ENCODE measurements around the gene CNRIP1. TPM values are rescaled to one million over a fixed set of nuclear protein-coding genes. Genes with fewer than 3 reads are reported as not detected.
"Not testable (repeated sequence)": the region's sequence is repeated elsewhere in the genome, so short reads cannot be mapped to it uniquely, and the experiment has no call there.

The CNRIP1 gene
- total RNA-seq, 1 donor from 2014 or later = not detected

DNA sequence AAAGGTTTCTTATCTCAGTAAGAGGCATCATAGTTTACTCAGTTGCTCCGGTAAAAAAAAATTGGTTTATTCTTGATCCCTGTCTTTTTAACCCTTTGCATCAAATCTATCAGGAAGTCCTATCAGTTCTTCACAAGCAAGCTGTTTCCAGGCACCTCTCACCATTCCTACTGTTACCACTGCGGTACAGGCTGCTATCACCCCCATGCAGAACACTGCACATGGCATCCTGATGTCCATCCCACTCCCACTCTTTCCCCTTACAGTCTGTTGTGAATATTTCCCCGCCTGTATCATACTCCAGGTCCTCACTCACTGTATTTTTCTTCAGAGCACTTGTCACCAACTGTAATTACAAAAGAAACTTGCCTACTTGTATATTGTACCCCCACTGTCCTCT is 5.3 kb upstream of the CNRIP1 start:
- Mint-ChIP-seq H3K27ac (no peak overlapping the region), H3K36me3 (ENCODE audit: low read depth) (no peaks in the 10 kb centered on the region), H3K9me3 (no peaks in the 10 kb centered on the region), H3K4me1 (no peaks in the 10 kb centered on the region), H3K4me3 (no peak overlapping the region), H3K27me3 (peaks cover 42% of the 10 kb centered on the region)
- DNase-seq = no peak
- intact Hi-C loops (cut with micrococcal nuclease) = no loop called here

DNA sequence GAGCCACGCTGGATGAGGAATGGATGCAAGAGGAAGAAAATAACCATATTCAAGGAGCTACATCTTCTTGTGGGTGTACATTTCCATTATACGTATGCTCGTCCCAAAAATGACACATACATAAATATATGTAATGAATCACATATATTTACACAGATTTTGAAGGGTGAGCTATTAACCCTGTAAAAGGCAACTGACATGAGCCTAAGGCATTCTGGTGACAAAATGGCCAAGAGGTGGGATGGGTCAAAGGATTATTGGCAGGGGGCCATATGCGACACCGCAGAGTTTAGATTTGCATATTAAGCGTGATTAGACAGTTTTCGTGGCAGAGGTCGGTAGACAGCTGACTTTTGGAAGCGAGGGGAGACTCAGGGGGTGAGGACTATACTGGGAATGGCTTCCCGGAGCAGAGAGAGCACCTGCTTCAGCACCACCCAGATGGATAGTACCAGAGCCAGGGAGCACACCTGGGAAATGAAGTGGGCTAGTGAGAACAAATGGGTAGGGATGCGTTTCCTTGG is 431 bp upstream of the CNRIP1 start:
- intact Hi-C loops (cut with micrococcal nuclease) = no loop called here
- Mint-ChIP-seq H3K27ac (no peak overlapping the region), H3K4me3 (peak overlapping the region; percentile 41), H3K4me1 (peaks cover 2% of the 10 kb centered on the region), H3K9me3 (no peaks in the 10 kb centered on the region), H3K36me3 (ENCODE audit: low read depth) (no peaks in the 10 kb centered on the region), H3K27me3 (peaks cover 70% of the 10 kb centered on the region)
- DNase-seq = no peak

DNA sequence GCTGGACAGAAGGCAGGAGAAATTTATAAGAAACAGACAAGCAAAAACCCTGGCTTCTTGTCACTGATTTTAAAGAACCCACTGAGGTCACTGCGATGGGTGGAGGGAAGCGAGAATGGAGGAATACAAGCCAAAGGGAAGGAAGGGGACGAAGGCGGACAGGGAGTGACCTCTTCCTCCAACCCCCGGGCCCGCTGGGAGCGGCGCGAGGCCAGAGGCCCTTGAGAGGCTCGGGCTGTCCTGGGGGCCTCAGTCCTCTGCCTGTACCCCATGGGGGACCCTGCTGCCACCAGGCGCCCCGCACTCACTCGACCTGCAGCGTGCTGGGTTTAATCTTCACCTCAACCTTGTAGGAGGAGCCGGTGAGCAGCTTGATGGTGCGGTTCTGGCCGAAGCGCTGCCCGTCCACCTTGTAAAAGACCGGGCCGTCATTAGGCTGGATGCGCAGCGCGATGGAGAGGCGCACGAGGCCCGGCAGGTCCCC is 793 bp downstream of the CNRIP1 start:
- H3K9me3 Mint-ChIP-seq = no peaks in the 10 kb centered on the region
- H3K27ac Mint-ChIP-seq = no peak overlapping the region
- H3K36me3 Mint-ChIP-seq (ENCODE audit: low read depth) = no peaks in the 10 kb centered on the region
- intact Hi-C loops (cut with micrococcal nuclease) = no loop called here
- H3K27me3 Mint-ChIP-seq = peaks cover 64% of the 10 kb centered on the region
- peaks cover 2% of the 10 kb centered on the region for H3K4me1 Mint-ChIP-seq
- DNase-seq = no peak
- H3K4me3 Mint-ChIP-seq = peak overlapping the region; percentile 41

DNA sequence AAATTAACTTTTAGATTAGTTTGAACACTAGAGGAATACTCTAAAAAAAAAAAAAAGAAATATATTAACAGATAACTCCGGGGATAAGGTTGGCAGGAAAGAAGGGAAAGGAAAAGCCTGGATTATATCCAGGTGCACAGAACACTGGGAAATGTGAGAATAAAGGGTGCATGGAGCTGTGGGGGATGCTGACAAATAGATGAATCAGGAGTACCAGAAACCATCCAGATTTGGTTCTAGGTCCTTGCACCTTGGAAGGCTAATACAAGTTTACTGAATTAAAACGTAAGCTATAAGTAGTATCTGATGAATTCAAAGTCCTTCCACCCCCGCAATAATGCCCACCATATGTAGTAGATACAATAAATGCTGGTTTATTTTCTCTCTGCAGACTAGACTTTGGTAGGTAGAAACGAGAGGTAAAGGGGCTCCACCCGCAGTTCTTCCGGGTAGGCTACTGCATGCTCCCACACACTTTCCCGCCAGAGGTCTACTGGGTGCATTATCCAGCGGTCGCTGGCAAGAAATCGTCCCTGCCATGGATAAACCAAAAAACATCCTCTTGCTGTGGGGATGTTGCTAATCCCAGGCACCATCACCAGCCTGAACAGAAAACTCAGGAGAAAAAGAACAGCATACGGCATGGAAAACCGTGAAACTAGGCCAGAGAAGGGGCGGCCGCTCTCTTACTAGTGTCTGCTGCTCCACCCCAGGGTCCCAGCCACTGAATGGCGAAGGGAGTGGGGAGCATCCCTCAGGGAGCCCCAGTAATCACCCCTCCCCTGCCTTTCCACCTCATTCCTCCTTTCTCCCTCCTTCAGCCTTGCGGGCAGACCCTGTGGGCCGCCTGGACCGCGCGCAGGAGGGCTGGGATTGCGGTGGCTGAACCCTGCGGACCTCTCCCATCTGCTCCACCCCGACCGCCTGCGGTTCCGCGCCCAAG is 1.5 kb downstream of the CNRIP1 start:
- Mint-ChIP-seq H3K9me3 (no peaks in the 10 kb centered on the region), H3K36me3 (ENCODE audit: low read depth) (no peaks in the 10 kb centered on the region), H3K27ac (no peak overlapping the region), H3K4me1 (peaks cover 2% of the 10 kb centered on the region), H3K27me3 (peaks cover 66% of the 10 kb centered on the region), H3K4me3 (no peak overlapping the region)
- intact Hi-C loops (cut with micrococcal nuclease) = no loop called here
- no peak for DNase-seq

DNA sequence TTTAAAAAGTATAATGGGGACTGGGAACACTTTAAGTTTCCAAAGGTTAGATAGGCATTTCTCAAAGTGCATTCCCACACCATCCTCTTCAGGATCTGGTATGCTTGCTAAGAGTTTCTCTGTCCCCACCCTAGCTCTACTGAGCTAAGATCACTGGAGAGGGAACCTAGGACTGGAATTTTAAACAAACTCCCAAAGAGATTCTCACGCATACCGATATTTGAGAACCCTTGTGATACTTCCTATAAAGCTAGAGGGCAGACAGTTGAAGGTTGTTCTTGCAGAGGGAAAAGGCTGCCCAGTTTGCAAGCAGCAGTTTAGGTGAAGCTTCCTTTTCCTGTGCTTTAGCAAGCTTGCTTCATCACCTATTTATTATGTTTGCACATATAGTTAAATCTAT is 3.6 kb downstream of the CNRIP1 start:
- H3K27ac Mint-ChIP-seq = no peak overlapping the region
- no peaks in the 10 kb centered on the region for H3K9me3 Mint-ChIP-seq
- H3K36me3 Mint-ChIP-seq (ENCODE audit: low read depth) = no peaks in the 10 kb centered on the region
- intact Hi-C loops (cut with micrococcal nuclease) = no loop called here
- H3K4me1 Mint-ChIP-seq = peaks cover 2% of the 10 kb centered on the region
- H3K4me3 Mint-ChIP-seq = no peak overlapping the region
- DNase-seq = no peak
- peaks cover 57% of the 10 kb centered on the region for H3K27me3 Mint-ChIP-seq

DNA sequence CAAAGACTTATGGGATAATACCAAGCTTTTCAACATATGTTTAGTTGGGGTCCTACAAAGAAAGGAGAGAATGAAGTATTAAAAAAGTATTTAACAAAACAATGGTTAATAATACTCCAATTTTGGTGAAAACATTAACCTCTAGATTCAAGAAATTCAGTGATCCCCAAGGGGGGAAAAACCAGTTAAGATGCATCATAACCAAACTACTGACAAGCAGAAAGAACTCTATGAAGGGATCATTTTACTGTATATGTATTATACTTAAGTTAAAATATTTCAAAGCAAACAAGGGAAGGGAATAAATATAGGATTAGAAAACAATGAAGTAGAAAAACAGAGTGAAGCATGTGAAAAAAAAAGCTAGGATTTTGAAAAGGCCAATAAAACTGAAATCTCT is 8.7 kb downstream of the CNRIP1 start:
- H3K9me3 Mint-ChIP-seq = no peaks in the 10 kb centered on the region

DNA sequence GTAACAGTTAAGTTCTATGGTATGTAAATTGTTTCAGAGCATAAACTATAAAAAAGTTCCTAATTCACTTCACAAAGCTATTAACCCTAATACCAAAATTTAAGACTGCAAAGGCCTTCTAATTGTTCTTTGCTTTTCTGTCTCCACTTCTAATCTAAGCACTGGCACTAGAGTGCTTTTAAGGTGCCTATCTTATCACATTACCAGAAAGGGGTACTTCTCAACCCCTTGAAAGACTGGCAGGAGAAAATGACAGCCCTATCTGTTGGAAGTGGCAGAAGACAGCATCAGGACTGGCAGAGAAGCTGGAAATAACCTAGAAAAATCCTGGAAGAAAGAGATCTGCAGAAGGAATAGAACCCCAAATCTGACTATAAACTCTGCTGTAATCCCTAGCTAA is 10.3 kb downstream of the CNRIP1 start:
- peaks cover 25% of the 10 kb centered on the region for H3K27me3 Mint-ChIP-seq
- DNase-seq = no peak
- H3K9me3 Mint-ChIP-seq = no peaks in the 10 kb centered on the region
- H3K4me3 Mint-ChIP-seq = no peak overlapping the region
- H3K36me3 Mint-ChIP-seq (ENCODE audit: low read depth) = no peaks in the 10 kb centered on the region
- no peaks in the 10 kb centered on the region for H3K4me1 Mint-ChIP-seq
- intact Hi-C loops (cut with micrococcal nuclease) = no loop called here
- H3K27ac Mint-ChIP-seq = no peak overlapping the region

More for the DNA sequence above, 8.7 kb downstream of the CNRIP1 start:
- no peak for DNase-seq
- Mint-ChIP-seq H3K27ac (no peak overlapping the region), H3K4me3 (no peak overlapping the region), H3K4me1 (no peaks in the 10 kb centered on the region), H3K36me3 (ENCODE audit: low read depth) (no peaks in the 10 kb centered on the region), H3K27me3 (peaks cover 30% of the 10 kb centered on the region)
- intact Hi-C loops (cut with micrococcal nuclease) = no loop called here

DNA sequence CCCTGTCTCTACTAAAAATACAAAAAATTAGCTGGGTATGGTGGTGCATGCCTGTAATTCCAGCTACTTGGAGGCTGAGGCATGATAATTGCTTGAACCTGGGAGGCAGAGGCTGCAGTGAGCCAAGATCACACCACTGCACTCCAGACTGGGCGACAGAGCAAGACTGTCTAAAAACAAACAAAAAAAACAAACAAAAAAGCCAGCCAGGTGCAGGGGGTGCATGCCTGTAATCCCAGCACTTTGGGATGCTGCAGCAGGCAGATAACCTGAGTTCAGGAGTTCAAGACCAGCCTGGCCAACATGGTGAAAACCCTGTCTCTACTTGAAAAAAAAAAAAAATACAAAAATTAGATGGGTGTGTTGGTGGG is 15.9 kb downstream of the CNRIP1 start:
- H3K36me3 Mint-ChIP-seq (ENCODE audit: low read depth); H3K4me1 Mint-ChIP-seq; H3K27ac Mint-ChIP-seq; H3K9me3 Mint-ChIP-seq; intact Hi-C loops (cut with micrococcal nuclease); H3K4me3 Mint-ChIP-seq; DNase-seq: not testable (repeated sequence)
- peaks cover 12% of the 10 kb centered on the region for H3K27me3 Mint-ChIP-seq

DNA sequence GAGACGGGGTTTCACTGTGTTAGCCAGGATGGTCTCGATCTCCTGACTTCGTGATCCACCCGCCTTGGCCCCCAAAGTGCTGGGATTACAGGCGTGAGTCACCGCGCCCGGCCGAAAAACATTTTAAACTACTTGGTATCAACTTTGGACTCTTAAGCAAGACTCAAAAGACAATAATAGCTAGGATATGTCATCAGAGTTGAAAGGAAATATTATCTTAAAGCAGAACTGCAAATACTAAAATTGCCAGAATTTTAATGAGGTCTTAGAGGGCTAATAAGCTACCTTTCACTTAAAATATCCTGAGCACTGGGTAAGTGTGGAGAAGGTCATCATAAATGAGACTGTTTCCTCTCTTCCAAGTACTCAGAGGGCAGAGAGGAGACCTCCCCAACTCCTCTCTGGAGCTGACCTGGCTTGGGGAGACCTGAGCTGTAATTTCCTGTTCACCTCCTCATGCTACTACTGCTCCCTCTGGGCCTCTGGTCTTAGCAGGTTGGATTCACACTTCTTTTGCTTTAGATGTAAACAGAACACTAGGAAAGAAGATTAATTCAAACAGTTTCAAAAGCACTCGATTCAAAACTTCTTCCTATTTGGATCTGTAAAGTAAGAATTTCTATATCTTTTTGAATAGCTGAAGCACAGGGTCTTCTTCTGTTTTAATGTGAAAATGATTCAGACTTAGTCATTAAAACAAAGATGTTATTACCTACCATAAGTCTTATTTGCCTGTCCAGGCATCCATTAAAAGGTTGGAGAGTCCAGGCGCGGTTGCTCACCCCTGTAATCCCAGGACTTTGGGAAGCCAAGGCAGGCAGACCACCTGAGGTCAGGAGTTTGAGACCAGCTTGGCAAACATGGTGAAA is 16.5 kb downstream of the CNRIP1 start:
- Mint-ChIP-seq H3K9me3 (no peaks in the 10 kb centered on the region), H3K27ac (no peak overlapping the region), H3K4me1 (no peaks in the 10 kb centered on the region), H3K4me3 (no peak overlapping the region), H3K36me3 (ENCODE audit: low read depth) (no peaks in the 10 kb centered on the region), H3K27me3 (peaks cover 14% of the 10 kb centered on the region)
- DNase-seq = no peak
- intact Hi-C loops (cut with micrococcal nuclease) = no loop called here

DNA sequence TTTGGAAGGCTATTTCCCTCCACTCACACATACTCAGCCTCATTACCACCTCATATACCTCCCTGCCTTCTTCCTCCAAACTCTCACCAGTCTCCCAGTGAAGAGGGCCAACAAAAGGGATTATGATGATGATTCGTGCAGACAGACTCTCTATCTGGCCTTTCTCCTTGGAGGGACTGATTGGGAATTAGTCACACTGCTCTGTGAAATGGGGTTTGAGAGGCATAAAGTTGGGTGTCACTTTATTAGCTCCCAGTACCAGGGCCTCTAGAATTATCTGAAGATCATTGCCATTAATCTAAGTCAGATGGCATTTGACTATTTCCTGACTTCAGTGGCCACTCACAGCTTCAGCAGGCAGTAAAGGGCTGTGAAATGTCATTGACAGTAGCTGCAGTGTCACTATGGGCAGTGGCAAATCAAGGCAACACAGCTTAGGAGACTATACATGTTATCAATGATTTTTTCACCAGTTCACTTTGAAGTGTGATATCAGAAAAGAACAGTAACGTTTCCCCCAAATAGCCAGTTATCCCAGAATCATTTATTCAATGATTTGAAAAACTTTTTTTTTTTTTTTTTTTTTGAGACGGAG is 17.4 kb downstream of the CNRIP1 start:
- H3K36me3 Mint-ChIP-seq (ENCODE audit: low read depth) = no peaks in the 10 kb centered on the region

DNA sequence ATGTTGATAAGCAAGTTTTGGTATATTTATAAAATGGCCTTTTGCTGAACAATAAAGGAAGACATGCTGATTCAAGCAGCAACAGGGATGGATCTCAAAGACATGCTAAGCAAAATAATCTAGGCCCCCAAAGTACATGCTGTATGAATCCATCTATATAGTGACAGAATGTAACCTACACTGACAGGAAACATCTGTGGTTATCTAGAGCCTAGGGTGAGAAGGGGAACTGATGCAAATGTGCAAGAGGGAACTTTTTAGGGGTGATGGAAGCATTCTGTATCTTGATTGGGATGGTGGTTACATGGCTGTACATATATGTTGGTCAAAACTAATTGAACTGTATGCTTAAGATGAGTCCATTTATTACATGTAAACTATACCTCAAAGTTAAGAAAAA is 24.2 kb downstream of the CNRIP1 start:
- Mint-ChIP-seq H3K9me3 (no peaks in the 10 kb centered on the region), H3K4me3 (no peak overlapping the region), H3K27ac (no peak overlapping the region), H3K36me3 (ENCODE audit: low read depth) (no peaks in the 10 kb centered on the region), H3K4me1 (no peaks in the 10 kb centered on the region), H3K27me3 (peaks cover 13% of the 10 kb centered on the region)
- DNase-seq = no peak
- intact Hi-C loops (cut with micrococcal nuclease) = no loop called here

More for the DNA sequence above, 17.4 kb downstream of the CNRIP1 start:
- no peaks in the 10 kb centered on the region for H3K9me3 Mint-ChIP-seq
- intact Hi-C loops (cut with micrococcal nuclease) = no loop called here
- peaks cover 9% of the 10 kb centered on the region for H3K27me3 Mint-ChIP-seq
- no peak for DNase-seq
- no peaks in the 10 kb centered on the region for H3K4me1 Mint-ChIP-seq
- no peak overlapping the region for H3K4me3 Mint-ChIP-seq
- H3K27ac Mint-ChIP-seq = no peak overlapping the region

DNA sequence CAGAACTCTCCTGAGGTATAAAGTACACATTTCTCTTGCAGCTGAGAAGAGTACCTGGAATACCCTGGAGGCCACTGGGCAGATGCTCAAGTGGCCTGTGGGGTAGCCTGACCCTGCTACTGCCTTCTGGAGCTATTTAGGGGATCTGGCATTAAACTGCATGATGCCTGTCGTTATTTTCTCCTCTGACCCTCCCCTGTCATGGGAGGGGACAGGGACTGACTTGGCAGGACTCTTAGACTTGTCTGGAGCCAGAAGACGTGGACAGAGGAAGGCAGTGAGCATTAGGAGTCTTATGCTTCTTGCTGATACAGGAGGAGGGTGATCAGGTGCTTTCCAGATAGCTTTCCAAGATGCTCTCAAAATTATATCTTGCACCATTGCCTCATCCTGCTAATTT is 24.8 kb downstream of the CNRIP1 start:
- H3K36me3 Mint-ChIP-seq (ENCODE audit: low read depth) = no peaks in the 10 kb centered on the region
- no peak overlapping the region for H3K4me3 Mint-ChIP-seq
- H3K4me1 Mint-ChIP-seq = no peaks in the 10 kb centered on the region
- no peak for DNase-seq
- H3K9me3 Mint-ChIP-seq = no peaks in the 10 kb centered on the region
- no peak overlapping the region for H3K27ac Mint-ChIP-seq
- H3K27me3 Mint-ChIP-seq = peaks cover 16% of the 10 kb centered on the region
- intact Hi-C loops (cut with micrococcal nuclease) = loop anchor here (5.0 kb wide), 1 partner anchor 147 kb away; no protein-coding TSS in a partner anchor

DNA sequence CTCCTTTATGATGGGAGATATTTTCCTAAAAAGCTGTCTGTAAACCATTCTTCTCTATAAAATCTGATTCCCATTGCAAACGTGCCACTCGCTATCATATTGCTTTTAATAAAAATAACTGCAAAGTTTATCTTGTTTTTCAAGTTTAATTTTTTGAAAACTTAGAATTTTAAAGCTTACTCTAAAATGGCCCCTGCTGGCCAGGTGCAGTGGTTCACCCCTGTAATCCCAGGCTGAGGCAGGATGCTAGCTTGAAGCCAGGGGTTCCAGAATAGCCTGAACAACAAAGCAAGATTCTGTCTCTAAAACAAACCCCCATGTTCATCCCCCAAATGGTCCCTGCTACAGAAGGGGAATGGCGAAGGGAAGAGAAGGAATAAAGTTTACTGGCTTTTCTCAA is 25.6 kb downstream of the CNRIP1 start:
- no peak for DNase-seq
- intact Hi-C loops (cut with micrococcal nuclease) = loop anchor here (5.0 kb wide), 1 partner anchor 148 kb away; no protein-coding TSS in a partner anchor

More for the DNA sequence above, 25.6 kb downstream of the CNRIP1 start:
- H3K27ac Mint-ChIP-seq = no peak overlapping the region
- no peak overlapping the region for H3K4me3 Mint-ChIP-seq
- H3K27me3 Mint-ChIP-seq = peaks cover 12% of the 10 kb centered on the region
- no peaks in the 10 kb centered on the region for H3K4me1 Mint-ChIP-seq
- no peaks in the 10 kb centered on the region for H3K36me3 Mint-ChIP-seq (ENCODE audit: low read depth)
- H3K9me3 Mint-ChIP-seq = no peaks in the 10 kb centered on the region

Measured in activated CD4-positive, alpha-beta T cell treated with anti-CD3 and anti-CD28 coated beads, Interleukin-2, amount 10 ng/mL, durations not matched to agents 24 days and 14 days (primary cell).